NCI-H82 treated with DMSO at 0.1 percent for 48 hours (cell line): Measurements from ENCODE around the gene PDE6B.

Source experiments
- DNase-seq: peaks from one replicate; lab custom pipeline; 2025; ENCODE audit not compliant: unreplicated experiment; lab: John Stamatoyannopoulos, UW

PDE6B gene

GRCh38 chr4:600850-601515 lies 24.4 kb upstream of the PDE6B start:
- DNase-seq, result no peak

- no peak for DNase-seq
These were observed 23.5 kb upstream of the PDE6B start for GRCh38 chr4:601612-602558.

GRCh38 chr4:602559-602942 lies 22.8 kb upstream of the PDE6B start:
- DNase-seq, result no peak

- DNase-seq, result no peak
These were observed 21.2 kb upstream of the PDE6B start for GRCh38 chr4:604131-604530.

GRCh38 chr4:605702-606425 lies 19.5 kb upstream of the PDE6B start:
- DNase-seq, result no peak

- DNase-seq, result no peak
These were observed 17.1 kb upstream of the PDE6B start for GRCh38 chr4:608236-608635.

- DNase-seq, result no peak
These were observed 15.8 kb upstream of the PDE6B start for GRCh38 chr4:609400-610050.

- DNase-seq, result no peak
These were observed 14.7 kb upstream of the PDE6B start for GRCh38 chr4:610411-611261.

- no peak for DNase-seq
These were observed 13.2 kb upstream of the PDE6B start for GRCh38 chr4:612052-612748.

GRCh38 chr4:612749-613125 lies 12.6 kb upstream of the PDE6B start:
- DNase-seq, result no peak

- no peak for DNase-seq
These were observed 12.2 kb upstream of the PDE6B start for GRCh38 chr4:613126-613525.

GRCh38 chr4:616091-616490 lies 9.3 kb upstream of the PDE6B start:
- DNase-seq, result no peak

GRCh38 chr4:616911-617643 lies 8.3 kb upstream of the PDE6B start:
- no peak for DNase-seq

GRCh38 chr4:617644-618641 lies 7.4 kb upstream of the PDE6B start:
- no peak for DNase-seq

GRCh38 chr4:620201-620600 lies 5.2 kb upstream of the PDE6B start:
- DNase-seq, result no peak

GRCh38 chr4:620851-621261 lies 4.5 kb upstream of the PDE6B start:
- DNase-seq, result no peak

GRCh38 chr4:621296-622070 lies 3.9 kb upstream of the PDE6B start:
- no peak for DNase-seq
